OCI-LY1 (cell line): Measurements from ENCODE around the gene LONP1.

Source experiments
- H2AFZ ChIP-seq: fragments of 200-600 bp; sonication (generic), shearing (Covaris generic); 2 replicates; pipeline ENCODE4 v1.6.0; 2014; ENCODE audit warnings: antibody characterized with exemption, mild to moderate bottlenecking, low read length
- H3F3A ChIP-seq: fragments of 200-600 bp; sonication (generic), shearing (Covaris generic); 2 replicates; pipeline ENCODE4 v1.6.0; 2014; ENCODE audit warnings: mild to moderate bottlenecking, antibody characterized with exemption, low read length, moderate library complexity; ENCODE audit not compliant: insufficient read depth
- H3K27ac ChIP-seq: fragments of 200-600 bp; sonication (generic); 2 replicates; pipeline ENCODE4 v1.5.1; 2014; ENCODE audit warnings: low read length, mixed run types, mild to moderate bottlenecking, low read depth; ENCODE audit not compliant: poor library complexity, severe bottlenecking
- H3K27me3 ChIP-seq: fragments of 200-600 bp; sonication (generic); 2 replicates; pipeline ENCODE4 v1.6.0; 2014; ENCODE audit warnings: antibody characterized with exemption, mild to moderate bottlenecking, low read length, moderate library complexity; ENCODE audit not compliant: insufficient read depth
- H3K36me3 ChIP-seq: fragments of 200-600 bp; sonication (generic); 2 replicates; pipeline ENCODE4 v1.6.1; 2014; ENCODE audit warnings: mild to moderate bottlenecking, antibody characterized with exemption, low read length, moderate library complexity, mixed read lengths; ENCODE audit not compliant: insufficient read depth
- H3K4me1 ChIP-seq: fragments of 200-600 bp; sonication (generic); 2 replicates; pipeline ENCODE4 v1.5.1; 2014; ENCODE audit warnings: mild to moderate bottlenecking, low read length, moderate library complexity; ENCODE audit not compliant: insufficient read depth, severe bottlenecking
- H3K4me2 ChIP-seq: fragments of 200-600 bp; sonication (generic), shearing (Covaris generic); 2 replicates; pipeline ENCODE4 v1.6.1; 2014; ENCODE audit warnings: low read length
- H3K4me3 ChIP-seq: fragments of 200-600 bp; sonication (generic); 2 replicates; pipeline ENCODE4 v1.5.1; 2014; ENCODE audit warnings: low read length, low read depth, mild to moderate bottlenecking, mixed read lengths; ENCODE audit not compliant: poor library complexity, severe bottlenecking
- H3K79me2 ChIP-seq: fragments of 200-600 bp; shearing (Covaris generic); 2 replicates; pipeline ENCODE4 v1.6.1; 2016; ENCODE audit warnings: mixed run types, low read length, mixed read lengths; ENCODE audit not compliant: insufficient read depth
- H3K9ac ChIP-seq: fragments of 200-600 bp; sonication (generic), shearing (Covaris generic); 2 replicates; pipeline ENCODE4 v1.6.1; 2014; ENCODE audit warnings: mild to moderate bottlenecking, low read length, mixed read lengths
- H3K9me2 ChIP-seq: fragments of 200-600 bp; sonication (generic), shearing (Covaris generic); 2 replicates; pipeline ENCODE4 v1.6.1; 2014; ENCODE audit warnings: low read depth, mild to moderate bottlenecking, low read length, mixed read lengths
- H3K9me3 ChIP-seq: fragments of 200-600 bp; shearing (Covaris generic); 2 replicates; pipeline ENCODE4 v1.6.1; 2014; ENCODE audit warnings: low read length, mixed read lengths
- H4K20me1 ChIP-seq: fragments of 200-600 bp; sonication (generic), shearing (Covaris generic); 2 replicates; pipeline ENCODE4 v1.6.0; 2016; ENCODE audit warnings: mild to moderate bottlenecking, low read length; ENCODE audit not compliant: insufficient read depth
- CTCF ChIP-seq: fragments of 200-600 bp; sonication (generic), shearing (Covaris generic); IDR thresholded peaks from 2 replicates; pipeline ENCODE4 v1.5.1; 2017; ENCODE audit warnings: mild to moderate bottlenecking, antibody characterized with exemption, low read length, moderate library complexity, mixed read lengths
- EZH2 ChIP-seq: fragments of 200-600 bp; sonication (generic), shearing (Covaris generic); IDR thresholded peaks from 2 replicates; pipeline ENCODE4 v1.8.0; 2017; ENCODE audit warnings: borderline replicate concordance, mixed run types, mild to moderate bottlenecking, antibody characterized with exemption, low read length, moderate library complexity, mixed read lengths

The LONP1 gene

GRCh38 chr19:5762608-5763217 is 42.8 kb upstream of the LONP1 start:
- no peak overlapping the region for H3K27ac ChIP-seq
- no peaks in the 10 kb centered on the region for H4K20me1 ChIP-seq
- H2AFZ ChIP-seq, result no peak overlapping the region
- no peaks in the 10 kb centered on the region for H3K79me2 ChIP-seq
- H3K4me1 ChIP-seq, result peaks cover 12% of the 10 kb centered on the region
- no peak overlapping the region for H3K4me3 ChIP-seq
- H3K4me2 ChIP-seq, result no peak overlapping the region
- H3K27me3 ChIP-seq, result peaks cover 8% of the 10 kb centered on the region; the same call in 1 of the 2 replicates
- no peaks in the 10 kb centered on the region for H3K9me3 ChIP-seq
- no peaks in the 10 kb centered on the region for H3F3A ChIP-seq
- TF ChIP-seq EZH2 (no peak), CTCF (no peak)
- H3K9ac ChIP-seq, result no peak overlapping the region
- no peaks in the 10 kb centered on the region for H3K36me3 ChIP-seq
- H3K9me2 ChIP-seq, result no peaks in the 10 kb centered on the region

GRCh38 chr19:5753743-5754142 is 33.8 kb upstream of the LONP1 start:
- Histone ChIP-seq H3K79me2 (no peaks in the 10 kb centered on the region), H3K9ac (no peak overlapping the region), H3K4me2 (no peak overlapping the region), H2AFZ (no peak overlapping the region), H3K27me3 (peaks cover 7% of the 10 kb centered on the region; the same call in 1 of the 2 replicates), H3K27ac (no peak overlapping the region), H3K9me2 (no peaks in the 10 kb centered on the region), H4K20me1 (no peaks in the 10 kb centered on the region), H3K4me1 (no peaks in the 10 kb centered on the region), H3F3A (no peaks in the 10 kb centered on the region), H3K4me3 (no peak overlapping the region), H3K9me3 (no peaks in the 10 kb centered on the region), H3K36me3 (no peaks in the 10 kb centered on the region)
- TF ChIP-seq CTCF (no peak), EZH2 (no peak)

- Histone ChIP-seq H3K4me1 (no peaks in the 10 kb centered on the region), H3K27ac (no peak overlapping the region), H3K4me2 (no peak overlapping the region), H2AFZ (no peak overlapping the region), H3F3A (no peaks in the 10 kb centered on the region), H3K79me2 (no peaks in the 10 kb centered on the region), H3K4me3 (no peak overlapping the region), H3K9me3 (no peaks in the 10 kb centered on the region), H3K27me3 (no peaks in the 10 kb centered on the region), H4K20me1 (no peaks in the 10 kb centered on the region), H3K36me3 (no peaks in the 10 kb centered on the region), H3K9ac (no peak overlapping the region), H3K9me2 (no peaks in the 10 kb centered on the region)
- TF ChIP-seq CTCF (no peak), EZH2 (no peak)
Observed at GRCh38 chr19:5751709-5752108, 31.8 kb upstream of the LONP1 start.
